Mucosa of descending colon (tissue), 3 donors: ENCODE measurements around the gene ROBO1. TPM values are rescaled to one million over a fixed set of nuclear protein-coding genes. Genes with fewer than 3 reads are reported as not detected.

Experiments
- ATAC-seq: fragments of 200-7000 bp; cut with Tn5 transposase; one replicate; pipeline ENCODE4 v1.9.1; 2020; ENCODE audit warnings: mild to moderate bottlenecking, moderate library complexity
- DNase-seq, 3 donors: peaks; one replicate each; pipeline ENCODE4 v3.0.0-alpha.2; 2020
- H3K36me3 ChIP-seq: fragments of 200-600 bp; one replicate; pipeline ENCODE4 v1.8.0; 2021; ENCODE audit warnings: low read depth, mild to moderate bottlenecking
- H3K4me1 ChIP-seq: fragments of 200-600 bp; one replicate; pipeline ENCODE4 v1.8.0; 2021; ENCODE audit warnings: low read depth, mild to moderate bottlenecking
- H3K4me3 ChIP-seq: fragments of 200-600 bp; one replicate; pipeline ENCODE4 v1.8.0; 2021; ENCODE audit warnings: mild to moderate bottlenecking
- H3K9me3 ChIP-seq: fragments of 200-600 bp; one replicate; pipeline ENCODE4 v1.8.0; 2021; ENCODE audit warnings: mild to moderate bottlenecking
- CTCF ChIP-seq: fragments of 200-600 bp; IDR thresholded peaks from one replicate; pipeline ENCODE4 v1.8.0; 2022; ENCODE audit warnings: antibody characterized with exemption, mild to moderate bottlenecking
- intact Hi-C, 2 donors: fragments of 100-400 bp; cut with DNase I in 1 of 2; cut with micrococcal nuclease in 1 of 2; formaldehyde crosslinking; loops; one replicate each; pipeline versions ENCODE4 v1.11.0 to v1.11.1; 2022; cut with DNase I, micrococcal nuclease
- total RNA-seq, 3 donors: library from RNA; stranded (reverse); fragmentation: NEBNext Ultra II Directional in 2 of 3; extraction: Animal tissue kit (Norgen Biotek cat#: 25700) in 2 of 3; gene quantifications; one replicate each; pipeline versions ENCODE4 v1.2.1 to v1.2.4, GENCODE V29; 2021 to 2023
- donor health status: DM: no; HTN: no; CAD: no; lungs with moderate emphysema.
- donor health status: DM: no; HTN: no; CAD: no.
- donor health status: DM: no; HTN: yes; CAD: no.

ROBO1 gene
- total RNA-seq, 3 donors from 2014 or later: 4.3 to 22.7 (median 10.1) TPM

- Histone ChIP-seq H3K9me3 (no peaks in the 10 kb centered on the region), H3K36me3 (no peaks in the 10 kb centered on the region), H3K4me3 (no peak overlapping the region), H3K4me1 (no peaks in the 10 kb centered on the region)
- intact Hi-C loops: no loop called here
- TF ChIP-seq CTCF: no peak
- ATAC-seq (no peak), DNase-seq (no peak)
These were observed 652.3 kb downstream of the ROBO1 start for GRCh38 chr3:79115458-79115857.

GRCh38 chr3:79113876-79114275 is 653.9 kb downstream of the ROBO1 start:
- peak; percentile 39 for ATAC-seq
- intact Hi-C loops: no loop called here

GRCh38 chr3:79111375-79112052 is 656.3 kb downstream of the ROBO1 start:
- Histone ChIP-seq H3K9me3 (no peaks in the 10 kb centered on the region), H3K4me1 (no peaks in the 10 kb centered on the region), H3K36me3 (no peaks in the 10 kb centered on the region), H3K4me3 (no peak overlapping the region)
- intact Hi-C loops: no loop called here
- TF ChIP-seq CTCF: no peak
- DNase-seq (no peak), ATAC-seq (no peak)

More at GRCh38 chr3:79113876-79114275, 653.9 kb downstream of the ROBO1 start:
- Histone ChIP-seq H3K4me3 (no peak overlapping the region), H3K4me1 (no peaks in the 10 kb centered on the region), H3K36me3 (no peaks in the 10 kb centered on the region), H3K9me3 (no peaks in the 10 kb centered on the region)
- no peak for TF ChIP-seq CTCF
- DNase-seq: no peak

GRCh38 chr3:79109754-79110153 is 658.0 kb downstream of the ROBO1 start:
- no peak overlapping the region for H3K4me3 ChIP-seq
- ATAC-seq (no peak), DNase-seq (no peak)
- no peaks in the 10 kb centered on the region for H3K4me1 ChIP-seq
- intact Hi-C loops: no loop called here
- no peaks in the 10 kb centered on the region for H3K36me3 ChIP-seq
- TF ChIP-seq CTCF: no peak
- no peaks in the 10 kb centered on the region for H3K9me3 ChIP-seq

DNA sequence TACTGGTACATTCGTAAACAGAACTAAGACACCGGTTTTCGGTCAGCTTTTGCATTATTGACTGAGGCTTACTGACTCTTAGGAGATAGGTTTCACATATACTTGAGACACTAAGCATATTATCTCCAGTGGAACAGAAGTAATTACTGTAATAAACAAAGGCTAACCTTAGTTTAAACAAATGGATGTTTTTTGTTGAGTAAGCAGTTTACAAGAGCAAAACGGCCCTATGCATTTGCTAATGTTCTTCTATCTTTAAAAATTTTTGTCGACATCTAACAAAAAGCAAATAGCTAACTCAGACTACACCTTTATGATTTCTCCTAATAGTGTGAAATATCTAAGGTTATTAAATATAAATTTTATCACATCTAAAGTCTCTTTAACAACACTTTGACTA is 664.5 kb downstream of the ROBO1 start:
- Histone ChIP-seq H3K9me3 (no peaks in the 10 kb centered on the region), H3K4me1 (no peaks in the 10 kb centered on the region), H3K4me3 (no peak overlapping the region), H3K36me3 (no peaks in the 10 kb centered on the region)
- intact Hi-C loops: no loop called here
- ATAC-seq: no peak
- TF ChIP-seq CTCF: no peak
- DNase-seq: no peak
